Esophagus (tissue), 2 donors: ENCODE data around the gene ADCY9. TPM values are rescaled to one million over a fixed set of nuclear protein-coding genes. Genes with fewer than 3 reads are reported as not detected.

Source experiments
- H3K27ac ChIP-seq, 2 donors: one replicate each; pipeline ENCODE4 v1.5.1; 2013; ENCODE audit warnings: low read depth in 2 of 2, mild to moderate bottlenecking in 2 of 2, inconsistent platforms in 1 of 2, low read length in 1 of 2, moderate library complexity in 1 of 2
- H3K27me3 ChIP-seq, 2 donors: one replicate each; pipeline ENCODE4 v1.6.1; 2013; ENCODE audit warnings: low read length in 2 of 2, control low read depth in 1 of 2, mild to moderate bottlenecking in 1 of 2; ENCODE audit not compliant: insufficient read depth in 2 of 2, control insufficient read depth in 1 of 2
- H3K36me3 ChIP-seq, 2 donors: one replicate each; pipeline ENCODE4 v1.6.1; 2013; ENCODE audit warnings: low read length in 1 of 2; ENCODE audit not compliant: control insufficient read depth in 2 of 2, insufficient read depth in 2 of 2
- H3K4me1 ChIP-seq, 2 donors: one replicate each; pipeline ENCODE4 v1.6.1; 2013; ENCODE audit warnings: low read length in 1 of 2; ENCODE audit not compliant: control insufficient read depth in 2 of 2, insufficient read depth in 2 of 2
- H3K4me3 ChIP-seq, 2 donors: one replicate each; pipeline ENCODE4 v1.5.1; 2013; ENCODE audit warnings: low read length in 2 of 2, mild to moderate bottlenecking in 2 of 2, low read depth in 1 of 2, moderate library complexity in 1 of 2
- H3K9me3 ChIP-seq, 2 donors: one replicate each; pipeline ENCODE4 v1.6.1; 2013; ENCODE audit warnings: mild to moderate bottlenecking in 2 of 2, low read depth in 1 of 2, low read length in 1 of 2, moderate library complexity in 1 of 2; ENCODE audit not compliant: control insufficient read depth in 2 of 2, insufficient read depth in 1 of 2
- WGBS, 2 donors: extraction: QIAGEN DNeasy Blood & Tissue Kit; methylation state at CpG; one replicate each; pipeline ENCODE4 v1.1.7; 2013; 5-methylcytosine and 5-hydroxymethylcytosine counted together
- polyA plus RNA-seq, 2 donors: library from polyadenylated mRNA; stranded (reverse); fragments of 200-250 nt; gene quantifications; one replicate each; pipeline ENCODE4 v1.2.3, GENCODE V29; 2013
- donor health status: healthy with polysubstance abuse.
- donor health status: Bipolar disorder and iron deficiency.

Gene ADCY9
- polyA plus RNA-seq, 2 donors, result 3.8 to 4.5 TPM

- H3K36me3 ChIP-seq, result peaks cover 0 to 20% of the 10 kb centered on the region in 2 donors
Measured at GRCh38 chr16:3979518-3979917, 136.7 kb downstream of the ADCY9 start.

GRCh38 chr16:3979070-3979469 is 137.2 kb downstream of the ADCY9 start:
- Histone ChIP-seq H3K9me3 (no peaks in the 10 kb centered on the region), H3K36me3 (peaks cover 0 to 20% of the 10 kb centered on the region in 2 donors)

More at GRCh38 chr16:3979518-3979917, 136.7 kb downstream of the ADCY9 start:
- no peaks in the 10 kb centered on the region for H3K27me3 ChIP-seq
- 90 to 92% methylated on average over 12 of the region's 12 CpGs for WGBS, 2 donors
- no peaks in the 10 kb centered on the region for H3K9me3 ChIP-seq
- H3K4me1 ChIP-seq, result no peaks in the 10 kb centered on the region
- no peak overlapping the region for H3K27ac ChIP-seq
- H3K4me3 ChIP-seq, result no peak overlapping the region

GRCh38 chr16:3977376-3977775 is 138.9 kb downstream of the ADCY9 start:
- Histone ChIP-seq H3K27me3 (no peaks in the 10 kb centered on the region), H3K4me3 (no peak overlapping the region), H3K9me3 (no peaks in the 10 kb centered on the region), H3K27ac (no peak overlapping the region), H3K36me3 (peaks cover 0 to 18% of the 10 kb centered on the region in 2 donors), H3K4me1 (no peaks in the 10 kb centered on the region)
- 89 to 91% methylated on average over 26 of the region's 26 CpGs for WGBS, 2 donors

More at GRCh38 chr16:3979070-3979469, 137.2 kb downstream of the ADCY9 start:
- Histone ChIP-seq H3K4me3 (no peak overlapping the region), H3K27ac (no peak overlapping the region), H3K4me1 (no peaks in the 10 kb centered on the region), H3K27me3 (no peaks in the 10 kb centered on the region)
- WGBS, 2 donors, result 93 to 95% methylated on average over 25 of the region's 25 CpGs

DNA sequence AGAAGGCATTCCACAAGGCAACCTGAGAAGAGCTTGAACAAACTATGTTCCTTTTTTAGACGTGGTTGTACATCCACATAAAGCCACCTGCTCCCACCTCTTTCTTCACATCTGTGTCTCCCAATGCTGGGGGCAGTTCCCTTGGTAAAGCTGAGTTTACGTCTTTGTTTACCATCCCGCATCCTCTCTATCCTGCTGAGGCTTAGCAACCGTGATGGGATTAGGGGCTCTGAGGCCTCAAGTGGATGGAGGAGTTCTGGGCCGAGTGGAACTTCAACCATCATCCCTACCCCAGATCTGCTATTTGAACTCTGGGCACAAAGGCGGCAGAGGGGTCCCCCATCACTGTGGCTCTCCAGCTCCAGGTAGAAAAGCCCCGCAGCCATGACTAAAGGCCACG is 141.5 kb downstream of the ADCY9 start:
- WGBS, 2 donors, result 89% methylated on average over 8 of the region's 8 CpGs
- peaks cover 0 to 12% of the 10 kb centered on the region in 2 donors for H3K36me3 ChIP-seq
- no peak overlapping the region for H3K4me3 ChIP-seq
- H3K9me3 ChIP-seq, result no peaks in the 10 kb centered on the region
- H3K4me1 ChIP-seq, result no peaks in the 10 kb centered on the region
- no peaks in the 10 kb centered on the region for H3K27me3 ChIP-seq
- no peak overlapping the region for H3K27ac ChIP-seq

DNA sequence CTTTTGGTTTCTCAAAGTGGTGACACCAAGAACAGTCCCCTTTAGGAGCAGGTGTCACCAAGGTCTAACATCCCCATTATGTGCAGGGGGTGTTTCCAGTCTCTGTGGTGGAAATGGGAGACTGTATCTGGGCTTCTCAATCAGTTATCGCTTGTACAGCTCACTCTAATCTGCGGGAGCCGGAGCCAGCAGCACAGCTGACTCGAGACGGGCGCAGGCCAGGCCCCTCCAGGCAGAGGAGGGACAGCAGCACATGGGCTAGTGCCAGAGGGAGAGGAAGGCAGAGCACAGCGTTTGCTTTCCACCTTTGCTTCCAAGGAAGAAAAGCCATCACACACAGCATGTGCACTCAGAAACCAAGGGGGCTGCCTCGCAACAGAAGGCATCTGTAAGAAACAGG is 144.5 kb downstream of the ADCY9 start:
- 79 to 83% methylated on average over 8 of the region's 8 CpGs for WGBS, 2 donors
- Histone ChIP-seq H3K4me1 (no peaks in the 10 kb centered on the region), H3K27me3 (no peaks in the 10 kb centered on the region), H3K9me3 (peaks cover 0 to 2% of the 10 kb centered on the region in 2 donors), H3K36me3 (peaks cover 0 to under 1% of the 10 kb centered on the region in 2 donors), H3K27ac (no peak overlapping the region), H3K4me3 (no peak overlapping the region)

DNA sequence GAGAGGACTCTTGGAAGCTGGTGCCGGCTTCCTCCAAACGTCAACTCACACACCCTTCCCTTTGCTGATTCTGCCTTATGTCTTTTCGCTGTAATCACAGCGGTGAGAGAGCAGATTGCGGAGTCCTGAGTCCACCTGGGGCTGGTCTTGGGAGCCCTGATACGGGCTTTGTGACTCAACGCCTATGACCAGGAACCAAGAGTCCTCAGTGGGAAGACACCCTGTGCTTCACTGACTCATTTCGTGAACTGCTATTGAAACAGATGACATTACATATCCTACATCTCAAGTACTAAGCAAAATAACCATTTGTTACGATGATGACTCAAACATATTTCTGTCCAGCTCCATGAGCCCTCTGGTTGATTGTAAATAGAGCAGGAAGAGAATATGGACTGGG is 145.0 kb downstream of the ADCY9 start:
- Histone ChIP-seq H3K4me1 (no peaks in the 10 kb centered on the region), H3K36me3 (peaks cover 0 to 3% of the 10 kb centered on the region in 2 donors), H3K4me3 (no peak overlapping the region), H3K27me3 (no peaks in the 10 kb centered on the region), H3K27ac (no peak overlapping the region), H3K9me3 (peaks cover 0 to 3% of the 10 kb centered on the region in 2 donors)
- 87% methylated on average over 9 of the region's 9 CpGs for WGBS, 2 donors

- 87 to 88% methylated on average over 8 of the region's 8 CpGs for WGBS, 2 donors
- Histone ChIP-seq H3K4me3 (no peak overlapping the region), H3K36me3 (peaks cover 0 to 8% of the 10 kb centered on the region in 2 donors), H3K9me3 (peaks cover 0 to 3% of the 10 kb centered on the region in 2 donors), H3K27me3 (no peaks in the 10 kb centered on the region), H3K4me1 (no peaks in the 10 kb centered on the region), H3K27ac (no peak overlapping the region)
Measured at GRCh38 chr16:3968551-3968950, 147.7 kb downstream of the ADCY9 start.

- Histone ChIP-seq H3K27ac (no peak overlapping the region), H3K9me3 (peaks cover 0 to 3% of the 10 kb centered on the region in 2 donors), H3K36me3 (peaks cover 0 to 8% of the 10 kb centered on the region in 2 donors), H3K27me3 (no peaks in the 10 kb centered on the region), H3K4me1 (no peaks in the 10 kb centered on the region), H3K4me3 (no peak overlapping the region)
- WGBS, 2 donors, result 97% methylated on average over 24 of the region's 24 CpGs
Measured at GRCh38 chr16:3966681-3967080, 149.6 kb downstream of the ADCY9 start.

- 96 to 97% methylated on average over 49 to 50 of the region's 50 CpGs for WGBS, 2 donors
- peaks cover 0 to 3% of the 10 kb centered on the region in 2 donors for H3K9me3 ChIP-seq
- no peaks in the 10 kb centered on the region for H3K27me3 ChIP-seq
- H3K27ac ChIP-seq, result no peak overlapping the region
- H3K4me1 ChIP-seq, result peaks cover 2% of the 10 kb centered on the region in 2 donors
- peaks cover 0 to 8% of the 10 kb centered on the region in 2 donors for H3K36me3 ChIP-seq
- H3K4me3 ChIP-seq, result no peak overlapping the region
Measured at GRCh38 chr16:3965781-3966582, 150.3 kb downstream of the ADCY9 start.

- H3K9me3 ChIP-seq, result peaks cover 0 to 3% of the 10 kb centered on the region in 2 donors
Measured at GRCh38 chr16:3965306-3965705, 150.9 kb downstream of the ADCY9 start.

More at GRCh38 chr16:3965306-3965705, 150.9 kb downstream of the ADCY9 start:
- Histone ChIP-seq H3K27me3 (no peaks in the 10 kb centered on the region), H3K36me3 (peaks cover 0 to 8% of the 10 kb centered on the region in 2 donors), H3K4me1 (peaks cover 2 to 3% of the 10 kb centered on the region in 2 donors), H3K27ac (no peak overlapping the region), H3K4me3 (no peak overlapping the region)
- 87 to 92% methylated on average over 15 of the region's 15 CpGs for WGBS, 2 donors
